H1 (cell line): ENCODE data around the gene ASCC3. TPM values are rescaled to one million over a fixed set of nuclear protein-coding genes. Genes with fewer than 3 reads are reported as not detected.

Source experiments
- polyA plus RNA-seq, 7 experiments: library from polyadenylated mRNA; depleted of rRNA in 3 of 7; stranded (reverse) in 5 of 7; unstranded in 2 of 7; fragments of >200 nt in 5 of 7; fragments of 200-250 nt in 2 of 7; gene quantifications; 1 replicate in 5 of 7; 2 replicates in 1 of 7; 4 replicates in 1 of 7; pipeline versions ENCODE4 v1.2.1 to v1.2.3, GENCODE V29; 2011 to 2013; ENCODE audit warnings: missing spikeins in 2 of 7, mixed read lengths in 2 of 7
- total RNA-seq: library from RNA; stranded (reverse); fragmentation: NEBNext Ultra II Directional; extraction: Animal tissue kit (Norgen Biotek cat#: 25700); gene quantifications from 2 replicates; pipeline ENCODE4 v1.2.1, GENCODE V29; 2021
- TF ChIP-seq, protein P1 (sequence below): IDR thresholded peaks from 2 replicates; pipeline ENCODE4 v1.6.1; 2012; ENCODE audit warnings: low read length, inconsistent platforms

ASCC3 gene
- total and polyA plus RNA-seq, 2 of the 8 experiments (the other 6 are each of a cell fraction or from before 2014, with no cell fraction given), result 37.5 to 77.8 TPM

DNA sequence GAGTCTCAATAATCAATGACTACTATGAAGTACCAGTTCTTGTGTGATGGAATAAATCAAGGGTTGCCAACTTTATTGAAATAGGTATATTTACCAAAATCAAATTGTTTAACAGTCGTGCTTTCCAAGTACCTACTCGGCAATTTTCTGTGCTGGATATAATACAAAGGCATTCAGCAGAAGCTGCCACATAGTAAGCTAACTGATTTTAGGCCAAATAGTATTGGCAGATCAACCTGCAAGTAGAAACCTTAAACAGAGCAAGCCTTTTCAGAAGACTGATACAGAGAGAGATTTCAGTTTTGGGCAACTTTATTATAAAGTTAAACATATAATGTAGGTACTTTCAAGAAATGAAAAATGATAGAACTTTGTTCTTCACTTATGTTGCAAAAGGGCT lies 174.6 kb downstream of the ASCC3 start (continued):
- TF ChIP-seq, protein P1, sequence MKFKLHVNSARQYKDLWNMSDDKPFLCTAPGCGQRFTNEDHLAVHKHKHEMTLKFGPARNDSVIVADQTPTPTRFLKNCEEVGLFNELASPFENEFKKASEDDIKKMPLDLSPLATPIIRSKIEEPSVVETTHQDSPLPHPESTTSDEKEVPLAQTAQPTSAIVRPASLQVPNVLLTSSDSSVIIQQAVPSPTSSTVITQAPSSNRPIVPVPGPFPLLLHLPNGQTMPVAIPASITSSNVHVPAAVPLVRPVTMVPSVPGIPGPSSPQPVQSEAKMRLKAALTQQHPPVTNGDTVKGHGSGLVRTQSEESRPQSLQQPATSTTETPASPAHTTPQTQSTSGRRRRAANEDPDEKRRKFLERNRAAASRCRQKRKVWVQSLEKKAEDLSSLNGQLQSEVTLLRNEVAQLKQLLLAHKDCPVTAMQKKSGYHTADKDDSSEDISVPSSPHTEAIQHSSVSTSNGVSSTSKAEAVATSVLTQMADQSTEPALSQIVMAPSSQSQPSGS, result no peak
